ENCODE data around the gene RPL32. TPM values are rescaled to one million over a fixed set of nuclear protein-coding genes. Genes with fewer than 3 reads are reported as not detected.

Gene RPL32
- polyA plus RNA-seq, 6 donors from 2014 or later, result 1,322 to 3,271 (median 2,987) TPM

DNA sequence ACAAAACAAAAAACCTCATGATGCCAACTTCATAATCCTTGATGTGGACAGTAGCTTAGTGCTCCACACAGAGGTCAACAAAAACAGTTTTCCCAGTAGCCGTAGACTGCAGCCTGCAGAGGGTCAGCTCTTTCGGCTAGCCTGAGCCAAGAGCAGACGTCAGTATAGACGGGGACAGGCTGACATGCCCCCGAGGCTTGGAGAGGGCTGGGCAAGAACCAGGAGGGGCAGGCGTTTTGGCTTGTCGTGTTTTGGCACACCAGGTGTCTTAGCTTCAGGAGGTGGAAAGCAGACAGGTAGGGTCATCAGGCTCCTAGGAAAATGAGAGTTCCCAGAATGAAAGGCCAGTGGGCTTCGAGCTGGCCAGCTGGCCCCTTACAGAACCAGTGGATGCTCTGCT lies 23.1 kb downstream of the RPL32 start:
- Mint-ChIP-seq H3K4me3 (no peak overlapping the region), H3K9me3 (no peaks in the 10 kb centered on the region), H3K27me3 (peaks cover 0 to 5% (median 0%) of the 10 kb centered on the region in 3 donors), H3K27ac (no peak overlapping the region), H3K36me3 (no peaks in the 10 kb centered on the region), H3K4me1 (peaks cover 0 to 6% (median 3%) of the 10 kb centered on the region in 3 donors)
- ATAC-seq (ENCODE audit: low read depth in 2 of 2) (no peak), DNase-seq (no peak)

DNA sequence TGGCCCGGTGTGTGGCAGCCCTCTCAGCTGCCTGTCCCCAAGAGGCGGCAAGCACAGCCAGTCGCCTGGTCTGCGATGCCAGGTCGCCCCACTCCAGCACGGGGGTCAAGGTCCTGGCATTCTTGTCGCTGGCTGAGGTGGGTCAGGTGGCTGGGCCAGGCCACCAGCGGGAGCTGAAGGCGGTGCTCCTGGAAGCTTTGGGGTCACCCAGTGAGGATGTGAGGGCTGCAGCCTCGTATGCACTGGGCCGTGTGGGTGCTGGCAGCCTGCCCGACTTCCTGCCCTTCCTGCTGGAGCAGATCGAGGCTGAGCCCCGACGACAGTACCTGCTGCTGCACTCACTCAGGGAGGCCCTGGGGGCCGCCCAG lies 24.0 kb downstream of the RPL32 start:
- Mint-ChIP-seq H3K4me3 (no peak overlapping the region), H3K9me3 (no peaks in the 10 kb centered on the region), H3K27me3 (peaks cover 0 to 5% (median 0%) of the 10 kb centered on the region in 3 donors), H3K4me1 (peaks cover 0 to 6% (median 3%) of the 10 kb centered on the region in 3 donors), H3K27ac (no peak overlapping the region), H3K36me3 (no peaks in the 10 kb centered on the region)
- no peak for DNase-seq
- ATAC-seq (ENCODE audit: low read depth in 2 of 2), result peak; percentile 35 to 37

DNA sequence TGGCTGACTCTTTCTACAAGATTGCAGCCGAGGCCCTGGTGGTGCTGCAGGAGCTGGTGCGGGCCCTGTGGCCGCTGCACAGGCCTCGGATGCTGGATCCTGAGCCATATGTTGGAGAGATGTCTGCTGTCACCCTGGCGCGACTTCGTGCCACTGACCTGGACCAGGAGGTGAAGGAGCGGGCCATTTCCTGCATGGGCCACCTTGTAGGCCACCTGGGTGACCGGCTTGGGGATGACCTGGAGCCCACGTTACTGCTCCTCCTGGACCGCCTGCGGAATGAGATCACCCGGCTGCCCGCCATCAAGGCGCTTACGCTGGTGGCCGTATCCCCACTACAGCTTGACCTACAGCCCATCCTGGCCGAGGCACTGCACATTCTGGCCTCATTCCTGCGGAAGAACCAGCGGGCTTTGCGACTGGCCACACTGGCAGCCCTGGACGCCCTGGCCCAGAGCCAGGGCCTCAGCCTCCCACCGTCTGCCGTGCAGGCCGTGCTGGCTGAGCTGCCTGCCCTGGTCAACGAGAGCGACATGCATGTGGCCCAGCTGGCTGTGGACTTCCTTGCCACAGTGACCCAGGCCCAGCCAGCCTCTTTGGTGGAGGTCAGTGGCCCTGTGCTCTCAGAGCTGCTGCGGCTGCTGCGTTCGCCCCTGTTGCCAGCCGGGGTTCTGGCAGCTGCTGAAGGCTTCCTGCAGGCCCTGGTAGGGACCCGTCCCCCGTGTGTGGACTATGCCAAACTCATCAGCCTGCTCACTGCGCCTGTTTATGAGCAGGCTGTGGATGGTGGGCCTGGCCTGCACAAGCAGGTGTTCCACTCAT lies 24.6 kb downstream of the RPL32 start:
- Mint-ChIP-seq H3K36me3 (no peaks in the 10 kb centered on the region), H3K27ac (no peak overlapping the region), H3K4me3 (no peak overlapping the region), H3K4me1 (peaks cover 0 to 6% (median 3%) of the 10 kb centered on the region in 3 donors), H3K9me3 (no peaks in the 10 kb centered on the region), H3K27me3 (peaks cover 0 to 5% (median 0%) of the 10 kb centered on the region in 3 donors)
- no peak for DNase-seq
- ATAC-seq (ENCODE audit: low read depth in 2 of 2), result no peak

DNA sequence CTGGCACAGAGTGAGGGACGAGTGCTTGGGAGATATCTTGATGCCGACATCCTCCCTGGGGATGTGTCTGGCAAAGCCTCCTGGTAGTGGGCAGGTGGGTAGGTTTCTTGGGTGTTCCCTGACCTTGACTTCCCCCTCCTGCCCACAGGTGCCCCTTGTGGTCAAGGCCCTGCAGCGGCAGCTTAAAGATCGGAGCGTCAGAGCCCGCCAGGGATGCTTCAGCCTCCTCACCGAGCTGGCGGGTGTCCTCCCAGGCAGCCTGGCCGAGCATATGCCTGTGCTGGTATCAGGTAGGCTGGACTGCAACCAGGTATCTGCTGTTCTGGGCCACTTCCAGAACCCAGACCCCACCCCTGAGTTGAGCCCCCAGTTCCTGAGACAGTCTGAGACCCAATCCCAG lies 25.6 kb downstream of the RPL32 start:
- Mint-ChIP-seq H3K36me3 (no peaks in the 10 kb centered on the region), H3K27me3 (peaks cover 0 to 5% (median 0%) of the 10 kb centered on the region in 3 donors), H3K4me1 (peaks cover 0 to 6% (median 4%) of the 10 kb centered on the region in 3 donors), H3K9me3 (no peaks in the 10 kb centered on the region), H3K4me3 (no peak overlapping the region), H3K27ac (no peak overlapping the region)
- ATAC-seq (ENCODE audit: low read depth in 2 of 2), result no peak
- DNase-seq, result no peak

DNA sequence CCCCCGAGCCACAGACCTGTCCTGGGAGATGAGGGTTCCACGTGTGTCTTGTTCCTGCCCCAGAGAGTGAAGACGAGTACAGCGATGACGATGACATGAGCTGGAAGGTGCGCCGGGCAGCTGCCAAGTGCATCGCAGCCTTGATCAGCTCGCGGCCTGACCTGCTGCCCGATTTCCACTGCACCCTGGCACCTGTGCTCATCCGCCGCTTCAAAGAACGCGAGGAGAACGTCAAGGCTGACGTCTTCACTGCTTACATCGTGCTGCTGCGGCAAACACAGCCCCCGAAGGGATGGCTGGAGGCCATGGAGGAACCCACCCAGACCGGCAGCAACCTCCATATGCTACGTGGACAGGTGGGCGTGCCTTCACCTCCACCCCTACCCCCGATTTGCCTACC lies 26.3 kb downstream of the RPL32 start:
- no peaks in the 10 kb centered on the region for H3K36me3 Mint-ChIP-seq
- peaks cover 0 to 5% (median 0%) of the 10 kb centered on the region in 3 donors for H3K27me3 Mint-ChIP-seq
- DNase-seq, result no peak
- no peaks in the 10 kb centered on the region for H3K9me3 Mint-ChIP-seq
- no peak overlapping the region for H3K27ac Mint-ChIP-seq
- ATAC-seq (ENCODE audit: low read depth in 2 of 2), result no peak
- H3K4me3 Mint-ChIP-seq, result no peak overlapping the region
- H3K4me1 Mint-ChIP-seq, result peaks cover 0 to 8% (median 6%) of the 10 kb centered on the region in 3 donors

DNA sequence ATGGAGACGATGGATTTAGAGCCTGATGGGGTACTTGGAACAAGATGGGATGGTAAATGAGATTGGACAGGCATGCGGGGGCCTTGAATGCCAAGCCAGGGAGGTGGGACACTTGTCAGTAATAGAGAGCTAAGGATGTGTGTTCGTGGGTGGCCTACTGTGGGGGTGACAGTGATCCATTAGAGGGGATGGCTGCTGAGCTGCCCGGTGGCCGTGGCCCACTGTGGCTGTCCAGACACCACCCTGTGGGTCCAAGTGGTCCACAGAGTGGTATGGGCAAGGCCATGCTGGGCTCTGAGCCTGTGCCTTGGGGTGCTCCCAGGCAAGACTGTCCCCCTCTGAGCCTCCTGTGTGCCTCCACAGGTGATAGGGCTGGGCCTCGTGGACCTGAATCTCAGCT lies 27.4 kb downstream of the RPL32 start:
- DNase-seq (no peak), ATAC-seq (ENCODE audit: low read depth in 2 of 2) (no peak)
- no peaks in the 10 kb centered on the region for H3K36me3 Mint-ChIP-seq
- no peak overlapping the region for H3K4me3 Mint-ChIP-seq
- H3K27ac Mint-ChIP-seq, result no peak overlapping the region
- H3K27me3 Mint-ChIP-seq, result peaks cover 0 to 5% (median 0%) of the 10 kb centered on the region in 3 donors
- H3K4me1 Mint-ChIP-seq, result peaks cover 4 to 9% (median 8%) of the 10 kb centered on the region in 3 donors
- no peaks in the 10 kb centered on the region for H3K9me3 Mint-ChIP-seq

DNA sequence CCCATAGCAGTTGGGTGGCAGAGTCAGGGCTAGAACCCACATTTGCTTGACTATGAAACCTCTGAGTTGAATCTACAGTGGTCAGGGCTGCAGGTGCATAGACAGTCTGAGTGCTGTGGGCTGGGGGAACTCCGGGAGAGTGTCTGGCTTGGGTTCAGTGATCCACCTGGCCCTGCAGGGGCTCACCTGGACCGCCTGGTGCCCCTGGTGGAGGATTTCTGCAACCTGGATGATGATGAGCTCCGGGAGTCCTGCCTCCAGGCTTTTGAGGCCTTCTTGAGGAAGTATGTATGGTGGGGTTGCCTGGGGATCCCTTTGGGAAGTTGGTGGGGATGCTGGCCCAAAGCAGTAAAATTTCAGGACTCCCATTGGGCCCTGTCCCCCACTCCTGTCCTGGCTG lies 28.6 kb downstream of the RPL32 start:
- H3K4me3 Mint-ChIP-seq, result peak overlapping the region in 1 of 8 donors; percentile 52

DNA sequence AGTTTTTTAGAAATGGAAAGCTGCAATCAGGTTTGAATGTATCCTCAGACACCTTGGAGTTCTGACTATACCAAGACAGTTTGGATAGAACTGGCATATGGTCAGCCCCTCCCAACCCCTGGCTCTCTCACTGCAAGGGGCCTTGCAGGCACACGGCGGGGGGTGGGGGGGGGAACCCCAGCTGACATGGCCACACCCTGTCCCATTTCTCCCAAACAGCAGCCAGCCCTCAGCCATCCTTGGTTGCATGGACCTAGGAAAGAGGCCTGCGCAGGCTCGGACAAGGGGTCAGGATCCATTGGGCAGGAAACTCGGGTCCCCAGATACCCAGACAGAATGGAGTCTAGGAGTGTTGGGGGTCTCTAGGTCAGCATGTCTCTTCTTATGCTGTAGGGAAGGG lies 30.4 kb downstream of the RPL32 start:
- H3K4me1 Mint-ChIP-seq, result peaks cover 0 to 10% (median 8%) of the 10 kb centered on the region in 3 donors
- H3K9me3 Mint-ChIP-seq, result no peaks in the 10 kb centered on the region
- DNase-seq (no peak), ATAC-seq (ENCODE audit: low read depth in 2 of 2) (no peak)
- H3K27ac Mint-ChIP-seq, result no peak overlapping the region
- H3K36me3 Mint-ChIP-seq, result no peaks in the 10 kb centered on the region
- H3K4me3 Mint-ChIP-seq, result peak overlapping the region in 7 of 8 donors; percentile 40 to 85 (median 79)
- H3K27me3 Mint-ChIP-seq, result peaks cover 0 to 6% (median 0%) of the 10 kb centered on the region in 3 donors

More for the DNA sequence above, 28.6 kb downstream of the RPL32 start:
- no peaks in the 10 kb centered on the region for H3K9me3 Mint-ChIP-seq
- H3K27me3 Mint-ChIP-seq, result peaks cover 0 to 11% (median 0%) of the 10 kb centered on the region in 3 donors
- H3K4me1 Mint-ChIP-seq, result peaks cover 0 to 10% (median 8%) of the 10 kb centered on the region in 3 donors
- no peak overlapping the region for H3K27ac Mint-ChIP-seq
- H3K36me3 Mint-ChIP-seq, result no peaks in the 10 kb centered on the region
- ATAC-seq (ENCODE audit: low read depth in 2 of 2) (no peak), DNase-seq (no peak)

DNA sequence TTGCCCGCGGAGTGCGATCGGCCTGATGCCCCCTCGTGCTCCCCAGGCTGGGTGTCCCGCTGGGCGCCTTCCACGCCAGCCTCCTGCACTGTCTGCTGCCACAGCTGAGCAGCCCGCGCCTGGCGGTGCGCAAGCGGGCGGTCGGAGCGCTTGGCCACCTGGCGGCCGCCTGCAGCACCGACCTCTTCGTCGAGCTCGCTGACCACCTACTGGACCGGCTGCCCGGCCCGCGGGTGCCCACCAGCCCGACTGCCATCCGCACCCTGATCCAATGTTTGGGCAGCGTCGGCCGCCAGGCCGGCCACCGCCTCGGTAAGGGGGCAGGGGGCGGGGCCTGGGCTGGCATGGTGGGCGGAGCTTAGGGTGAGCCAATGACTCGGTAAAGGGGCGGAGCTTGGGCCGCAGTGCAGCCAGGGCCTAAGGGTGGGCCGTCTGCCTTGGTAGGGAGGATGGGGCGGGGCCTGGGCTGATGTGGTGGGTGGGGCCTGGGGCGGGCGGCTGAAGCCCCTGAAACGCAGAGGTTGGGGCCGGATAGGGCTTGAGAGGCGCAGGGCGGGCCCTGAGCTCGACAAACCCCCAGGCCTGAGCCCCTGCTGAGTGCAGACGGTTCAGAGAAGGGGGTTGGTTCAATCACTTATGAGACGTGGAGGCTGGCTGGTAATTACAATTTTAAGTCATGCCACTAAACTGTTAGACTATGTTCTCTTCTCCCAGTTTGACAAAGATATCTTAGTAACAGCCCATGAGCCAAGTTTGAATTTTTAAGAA lies 31.2 kb downstream of the RPL32 start:
- DNase-seq (peak; percentile 95), ATAC-seq (ENCODE audit: low read depth in 2 of 2) (peak; percentile 94 to 96)
- Mint-ChIP-seq H3K36me3 (no peaks in the 10 kb centered on the region), H3K27me3 (peaks cover 0 to 6% (median 0%) of the 10 kb centered on the region in 3 donors), H3K4me3 (peak overlapping the region; percentile 40 to 85 (median 79)), H3K9me3 (no peaks in the 10 kb centered on the region), H3K4me1 (peaks cover 0 to 10% (median 8%) of the 10 kb centered on the region in 3 donors), H3K27ac (peak overlapping the region in 1 of 6 donors; percentile 37)

DNA sequence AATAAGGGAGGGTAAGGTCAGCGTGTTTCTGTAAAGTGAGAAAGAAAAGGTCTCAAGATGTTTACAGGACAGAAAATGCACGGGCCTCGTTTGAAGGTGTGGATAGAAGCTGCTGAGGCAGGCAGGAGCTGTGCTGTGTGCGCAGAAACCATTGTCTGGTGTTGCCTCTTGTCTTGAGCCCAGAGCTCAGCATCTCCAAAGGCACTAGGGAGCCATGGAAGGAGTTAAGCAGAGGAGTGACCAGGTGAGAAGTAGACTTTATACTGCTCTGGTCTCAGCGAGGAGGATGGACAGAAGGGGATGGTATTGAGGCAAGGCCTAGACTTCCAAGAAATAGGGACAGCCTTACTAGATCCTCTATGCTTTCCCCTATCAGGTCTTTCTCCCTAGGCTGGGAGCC lies 31.9 kb downstream of the RPL32 start:
- peak overlapping the region; percentile 40 to 80 (median 70) for H3K4me3 Mint-ChIP-seq
- H3K9me3 Mint-ChIP-seq, result no peaks in the 10 kb centered on the region
- H3K27me3 Mint-ChIP-seq, result peaks cover 0 to 6% (median 0%) of the 10 kb centered on the region in 3 donors
- no peak for DNase-seq
- no peak for ATAC-seq (ENCODE audit: low read depth in 2 of 2)
- H3K4me1 Mint-ChIP-seq, result peaks cover 0 to 10% (median 8%) of the 10 kb centered on the region in 3 donors
- no peaks in the 10 kb centered on the region for H3K36me3 Mint-ChIP-seq
- H3K27ac Mint-ChIP-seq, result peak overlapping the region in 1 of 6 donors; percentile 94

DNA sequence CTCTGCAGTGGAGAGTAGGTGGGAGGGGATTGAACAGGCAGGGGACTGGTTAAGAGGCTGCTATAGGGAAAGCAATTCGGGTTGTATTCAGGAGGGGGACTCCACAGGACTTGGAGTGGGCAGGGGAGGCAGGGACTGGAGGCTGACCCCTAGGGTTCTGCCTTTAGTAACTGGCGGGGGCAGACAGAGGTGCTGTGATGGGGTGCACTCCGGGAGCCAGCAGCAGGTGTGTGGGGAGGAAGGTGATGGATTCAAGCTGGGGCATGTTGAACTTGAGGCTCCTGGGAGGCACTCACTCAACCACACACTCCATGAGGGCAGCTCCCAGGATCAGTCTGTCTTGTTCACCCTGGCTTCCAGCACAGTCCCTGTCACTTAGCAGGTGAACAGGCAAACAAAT lies 32.4 kb downstream of the RPL32 start:
- peaks cover 0 to 6% (median 0%) of the 10 kb centered on the region in 3 donors for H3K27me3 Mint-ChIP-seq
- H3K4me1 Mint-ChIP-seq, result peaks cover 0 to 10% (median 8%) of the 10 kb centered on the region in 3 donors
- DNase-seq (no peak), ATAC-seq (ENCODE audit: low read depth in 2 of 2) (no peak)
- H3K27ac Mint-ChIP-seq, result peak overlapping the region in 1 of 6 donors; percentile 94
- peak overlapping the region; percentile 40 to 80 (median 70) for H3K4me3 Mint-ChIP-seq
- H3K36me3 Mint-ChIP-seq, result no peaks in the 10 kb centered on the region
- H3K9me3 Mint-ChIP-seq, result no peaks in the 10 kb centered on the region

DNA sequence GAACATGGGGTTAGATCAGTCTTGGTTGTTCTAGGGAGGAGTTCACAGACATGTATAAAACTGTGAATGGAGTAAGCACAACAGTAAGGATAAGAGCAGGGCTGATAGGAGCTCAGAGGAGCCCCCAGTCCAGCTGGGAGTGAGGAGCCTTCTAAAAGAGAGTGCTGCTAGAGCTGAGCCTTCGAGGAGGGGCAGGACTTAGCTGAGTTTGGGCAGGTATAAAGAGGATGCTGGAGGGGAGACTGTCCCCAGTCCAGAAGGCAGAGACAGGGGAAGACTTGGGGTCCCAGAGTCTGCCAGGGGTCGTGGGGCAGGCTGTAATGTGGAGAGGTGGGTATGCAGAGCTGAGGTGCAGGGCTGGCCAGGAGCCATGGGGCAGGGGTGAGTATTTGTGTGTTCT lies 32.8 kb downstream of the RPL32 start:
- Mint-ChIP-seq H3K4me3 (peak overlapping the region in 5 of 8 donors; percentile 21 to 79 (median 43)), H3K27ac (peak overlapping the region in 1 of 6 donors; percentile 62), H3K4me1 (peaks cover 0 to 10% (median 8%) of the 10 kb centered on the region in 3 donors), H3K27me3 (peaks cover 0 to 6% (median 0%) of the 10 kb centered on the region in 3 donors), H3K36me3 (no peaks in the 10 kb centered on the region), H3K9me3 (no peaks in the 10 kb centered on the region)
- ATAC-seq (ENCODE audit: low read depth in 2 of 2) (no peak), DNase-seq (no peak)

DNA sequence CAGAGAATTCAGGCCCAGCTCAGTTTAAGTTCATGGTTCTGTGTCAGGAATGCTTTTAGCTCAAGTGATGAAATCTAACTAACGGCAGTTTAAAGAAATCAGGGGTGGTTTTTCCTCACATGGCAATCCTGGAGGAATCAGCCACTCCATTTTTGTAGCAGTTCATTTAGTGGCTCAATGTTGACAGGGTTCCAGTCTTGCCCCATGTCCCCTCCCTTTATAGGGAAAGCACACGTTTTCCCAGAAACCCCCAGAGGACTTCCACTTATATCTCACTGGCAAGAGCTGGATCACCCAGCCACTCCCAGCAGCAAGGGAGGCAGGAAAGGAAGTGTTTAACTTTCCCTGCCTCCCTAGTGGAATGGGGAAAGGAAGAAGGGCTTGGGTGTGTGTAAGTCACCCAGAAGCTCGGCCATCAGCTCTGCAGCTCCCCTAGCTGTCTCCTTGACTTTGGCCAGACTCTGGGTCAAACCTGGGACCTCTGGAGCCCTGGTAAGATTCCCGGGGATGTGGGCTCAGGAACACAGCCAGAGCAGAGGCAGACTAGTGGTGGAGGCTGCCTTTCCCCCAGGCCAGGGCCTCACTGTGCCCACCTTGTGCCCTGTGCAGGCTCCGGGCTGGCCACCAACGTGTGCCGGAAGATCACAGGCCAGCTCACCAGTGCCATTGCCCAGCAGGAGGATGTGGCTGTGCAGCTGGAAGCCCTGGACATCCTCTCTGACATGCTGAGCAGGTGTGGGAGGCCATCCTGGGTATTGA lies 33.6 kb downstream of the RPL32 start:
- peak overlapping the region in 1 of 8 donors; percentile 35 for H3K4me3 Mint-ChIP-seq
- DNase-seq, result no peak
- H3K4me1 Mint-ChIP-seq, result peaks cover 0 to 10% (median 8%) of the 10 kb centered on the region in 3 donors
- no peak for ATAC-seq (ENCODE audit: low read depth in 2 of 2)
- H3K27me3 Mint-ChIP-seq, result peaks cover 0 to 6% (median 0%) of the 10 kb centered on the region in 3 donors
- H3K9me3 Mint-ChIP-seq, result no peaks in the 10 kb centered on the region
- no peak overlapping the region for H3K27ac Mint-ChIP-seq
- no peaks in the 10 kb centered on the region for H3K36me3 Mint-ChIP-seq

Measured in naive B cell (primary cell).